Vagina (tissue), 2 donors: ENCODE results near the gene PPY.

Experiments used
- CTCF ChIP-seq, 3 experiments: fragments of 450-650 bp in 2 of 3; fragments of 200-600 bp in 1 of 3; sonication (generic) in 1 of 3; IDR thresholded peaks; one replicate each; pipeline ENCODE4 v1.5.1; 2017 to 2019; ENCODE audit warnings: antibody characterized with exemption in 3 of 3, mild to moderate bottlenecking in 2 of 3, moderate library complexity in 2 of 3
- POLR2A ChIP-seq, 2 donors: fragments of 450-650 bp; IDR thresholded peaks; one replicate each; pipeline ENCODE4 v1.6.1; 2017; ENCODE audit warnings: antibody characterized with exemption in 2 of 2, mild to moderate bottlenecking in 2 of 2, moderate library complexity in 2 of 2

- no peak for TF ChIP-seq POLR2A (IDR thresholded peaks at IDR 0.05)
- no peak for TF ChIP-seq CTCF (IDR thresholded peaks at IDR 0.05)
These were observed 7.5 kb upstream of the PPY start for GRCh38 chr17:43949781-43950180.
